NCI-H187 (cell line): ENCODE measurements around the gene GLYAT.

ENCODE experiments used
- DNase-seq, 2 experiments: peaks; one replicate each; lab custom pipeline; 2025; lab: John Stamatoyannopoulos, UW

The GLYAT gene, protein sequence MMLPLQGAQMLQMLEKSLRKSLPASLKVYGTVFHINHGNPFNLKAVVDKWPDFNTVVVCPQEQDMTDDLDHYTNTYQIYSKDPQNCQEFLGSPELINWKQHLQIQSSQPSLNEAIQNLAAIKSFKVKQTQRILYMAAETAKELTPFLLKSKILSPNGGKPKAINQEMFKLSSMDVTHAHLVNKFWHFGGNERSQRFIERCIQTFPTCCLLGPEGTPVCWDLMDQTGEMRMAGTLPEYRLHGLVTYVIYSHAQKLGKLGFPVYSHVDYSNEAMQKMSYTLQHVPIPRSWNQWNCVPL

DNA sequence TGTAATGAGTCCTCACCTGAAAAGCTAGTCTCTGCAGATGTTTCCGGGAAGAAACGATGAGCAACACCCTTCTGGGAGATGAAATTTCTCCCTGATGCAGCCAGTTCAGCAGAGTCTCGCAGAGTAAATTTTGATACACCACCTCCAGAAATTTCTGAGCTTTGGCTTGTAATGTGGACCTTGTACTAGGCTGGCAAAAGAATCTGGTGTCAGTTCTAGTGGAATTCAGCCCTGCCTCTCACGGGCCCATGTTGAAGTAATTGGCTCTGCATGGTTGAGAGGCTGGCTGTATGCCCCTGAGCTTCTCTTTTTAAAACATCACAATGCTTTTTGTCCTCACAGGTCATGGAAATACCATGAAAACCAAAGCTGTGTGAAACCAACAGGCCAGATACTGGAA, at the start of gene GLYAT:
Gene GLYAT (minus strand): TSS at position 125 of the 400 bp plus-strand sequence. CDS start 7,447 bp downstream, outside the sequence.
- no peak for DNase-seq

GRCh38 chr11:58781345-58781744, 49.6 kb upstream of the GLYAT start:
- no peak for DNase-seq

- no peak for DNase-seq
Measured at GRCh38 chr11:58780578-58780977, 48.8 kb upstream of the GLYAT start.

DNA sequence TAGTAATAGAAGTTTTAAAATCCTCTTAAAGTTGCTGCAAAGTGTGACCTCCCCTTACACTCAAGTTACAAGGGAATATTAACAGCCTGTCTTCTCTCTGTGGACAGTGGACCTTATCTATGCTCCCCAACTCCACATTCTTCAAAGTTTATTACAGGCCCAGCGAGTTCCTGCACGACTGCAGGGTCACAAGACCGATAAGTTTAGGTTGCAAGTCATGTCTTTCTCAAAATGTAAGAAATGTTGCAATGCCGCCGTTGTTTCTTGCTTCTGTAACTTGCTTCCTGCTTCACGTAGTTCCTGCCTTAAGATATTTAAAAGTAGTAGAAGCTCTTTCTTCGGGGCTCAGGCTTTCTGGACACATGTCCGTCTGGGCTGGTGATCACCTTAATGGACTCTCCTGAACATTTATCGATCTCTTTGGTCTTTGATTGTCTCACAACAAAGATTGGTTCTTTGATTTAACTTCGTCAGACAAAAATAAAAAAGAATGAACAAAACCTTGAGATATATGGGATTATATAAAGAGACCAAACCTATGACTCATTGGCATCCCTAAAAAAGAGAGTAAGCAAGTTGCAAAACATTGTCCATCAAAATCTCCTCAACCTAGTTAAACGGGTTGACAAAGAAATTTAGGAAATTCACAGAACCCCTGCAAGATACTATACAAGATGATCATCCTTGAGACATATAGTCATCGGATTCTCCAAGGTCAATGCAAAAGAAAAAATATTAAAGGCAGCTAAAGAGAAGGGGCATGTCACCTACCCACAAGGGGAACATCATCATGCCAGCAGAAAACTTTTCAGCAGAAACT, 45.4 kb upstream of the GLYAT start:
- no peak for DNase-seq

DNA sequence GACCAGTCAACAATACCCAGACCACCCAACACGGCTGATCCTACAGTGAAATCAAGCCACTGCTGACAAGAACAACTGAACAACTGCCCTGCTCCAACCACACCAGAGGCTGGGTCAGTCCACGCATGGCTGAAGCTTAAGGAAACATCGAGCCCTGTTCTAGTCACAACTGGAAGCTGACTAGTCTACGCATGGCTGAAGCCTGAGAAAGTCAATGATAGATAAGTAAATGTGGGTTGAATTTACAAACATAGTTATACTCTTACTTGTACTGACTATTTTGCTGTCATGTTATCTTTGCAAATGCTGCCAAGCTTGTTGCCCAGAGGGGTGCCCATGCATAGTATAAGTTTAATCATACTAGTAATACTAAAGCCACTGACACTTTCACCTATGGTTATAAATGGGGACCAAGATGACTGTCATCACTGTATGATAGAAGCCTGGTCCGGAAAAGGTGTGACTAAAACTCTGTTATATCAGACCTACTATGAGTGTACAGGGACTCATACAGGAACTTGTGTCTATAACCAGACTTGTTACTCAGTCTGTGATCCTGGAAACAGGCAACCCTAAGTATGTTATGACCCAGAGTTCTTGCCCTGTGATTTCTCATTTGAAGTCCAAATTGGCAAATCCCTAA, 43.4 kb upstream of the GLYAT start:
- DNase-seq, result no peak

DNA sequence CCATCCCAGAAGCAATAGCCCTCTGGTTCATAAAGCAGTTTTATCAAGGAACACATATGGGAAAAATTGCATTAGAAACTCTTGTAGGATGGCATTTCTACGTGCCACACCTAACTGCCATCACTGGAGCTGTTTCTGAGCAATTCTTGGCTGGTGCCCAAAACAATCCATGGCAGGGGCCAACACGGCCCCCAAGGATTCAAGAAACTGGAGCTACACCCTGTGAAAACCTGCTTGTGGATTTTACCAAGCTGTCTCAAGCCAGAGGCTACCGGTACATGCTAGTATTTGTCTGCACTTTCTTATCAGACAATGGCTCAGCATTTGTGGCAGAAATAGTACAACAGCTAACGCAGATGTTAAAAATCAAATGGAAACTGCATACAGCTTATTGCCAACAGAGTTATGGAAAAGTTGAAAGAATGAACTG, 42.4 kb upstream of the GLYAT start:
- no peak for DNase-seq

DNA sequence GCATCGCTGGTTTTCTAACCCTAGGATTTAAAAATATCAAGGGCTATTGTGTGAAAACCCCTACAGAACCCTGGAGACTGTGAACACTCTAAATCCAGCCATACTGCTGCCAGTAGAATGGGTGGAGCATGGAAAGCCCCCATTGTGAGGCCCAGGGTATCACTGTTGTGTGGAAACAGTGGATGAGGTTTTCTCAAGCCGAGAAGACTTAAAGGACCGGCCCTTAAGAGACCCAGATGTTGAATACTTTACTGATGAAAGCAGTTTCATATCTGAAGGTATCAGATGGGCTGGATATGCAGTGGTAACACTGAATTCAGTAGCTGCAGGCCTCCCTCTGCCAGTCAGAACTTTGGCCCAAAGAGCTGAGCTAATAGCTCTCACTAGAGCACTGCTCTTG, 41.6 kb upstream of the GLYAT start:
- no peak for DNase-seq

GRCh38 chr11:58772329-58773285, 40.9 kb upstream of the GLYAT start:
- no peak for DNase-seq

GRCh38 chr11:58771458-58771855, 39.7 kb upstream of the GLYAT start:
- no peak for DNase-seq

DNA sequence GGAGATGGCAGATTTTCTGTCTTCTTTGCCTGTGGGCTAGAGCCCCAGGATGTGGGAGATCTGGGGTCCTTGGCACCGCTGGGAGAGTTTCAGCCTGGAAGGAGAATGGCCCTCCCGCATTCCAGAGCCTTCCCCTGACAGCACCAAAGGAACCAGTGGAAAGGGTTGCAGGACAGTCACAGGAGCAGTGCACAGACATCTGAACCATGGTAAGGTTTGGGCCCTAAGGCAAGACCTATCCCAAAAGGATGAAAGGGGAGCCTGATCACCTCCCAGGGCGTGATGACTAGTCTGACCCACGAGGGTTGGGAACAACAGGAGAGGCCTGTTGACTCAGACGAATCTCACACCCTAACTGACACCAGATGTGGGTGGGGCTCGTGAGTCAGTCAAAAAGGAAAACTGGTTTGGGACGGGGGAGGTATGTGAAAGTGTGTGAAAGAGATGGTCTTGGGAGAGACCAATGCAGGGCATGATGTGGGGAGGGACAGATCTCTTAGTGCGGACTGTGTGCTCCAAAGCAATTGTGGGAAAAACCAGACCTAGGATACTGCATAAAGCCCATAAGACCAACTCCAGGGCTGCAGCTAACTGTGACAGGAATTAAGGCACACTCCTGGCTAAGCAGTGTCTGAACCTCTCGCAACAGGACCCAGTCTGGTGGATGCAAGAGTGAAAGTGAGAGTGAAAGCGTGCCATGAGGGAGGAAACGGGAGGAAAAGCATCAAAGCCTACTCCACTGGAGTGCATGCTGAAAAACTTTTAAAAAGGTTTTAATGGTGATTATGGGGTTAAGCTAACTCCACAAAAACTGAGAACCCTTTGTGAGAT, 39.1 kb upstream of the GLYAT start:
- DNase-seq, result no peak

DNA sequence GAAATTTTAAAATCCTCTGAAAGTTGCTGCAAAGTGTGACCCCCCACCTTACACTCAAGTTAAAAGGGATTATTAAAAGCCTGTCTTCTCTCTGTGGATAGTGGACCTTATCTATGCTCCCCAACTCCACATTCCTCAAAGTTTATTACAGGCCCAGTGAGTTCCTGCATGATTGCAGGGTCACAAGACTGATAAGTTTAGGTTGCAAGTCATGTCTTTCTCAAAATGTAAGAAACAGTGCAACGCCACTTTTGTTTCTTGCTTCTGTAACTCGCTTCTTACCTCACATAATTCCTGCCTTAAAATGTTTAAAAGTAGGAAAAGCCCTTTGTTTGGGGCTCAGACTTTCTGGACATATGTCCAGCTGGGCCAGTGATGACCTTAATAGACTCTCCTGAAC, 38.4 kb upstream of the GLYAT start:
- DNase-seq, result no peak

DNA sequence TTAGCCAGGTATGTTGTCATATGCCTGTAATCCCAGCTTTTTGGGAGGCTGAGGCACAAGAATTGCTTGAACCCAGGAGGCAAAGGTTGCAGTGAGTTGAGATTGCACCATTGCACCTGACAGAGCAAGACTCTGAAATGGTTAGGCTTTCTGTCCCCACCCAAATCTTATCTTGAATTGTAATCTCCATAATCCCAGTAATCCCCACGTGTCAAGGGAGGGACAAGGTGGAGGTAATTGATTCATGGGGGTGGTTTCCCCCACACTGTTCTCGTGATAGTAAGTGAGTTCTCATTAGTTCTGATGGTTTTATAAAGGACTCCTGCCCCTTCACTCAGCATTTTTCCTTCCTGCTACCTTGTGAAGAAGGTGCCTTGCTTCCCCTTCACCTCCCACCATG, 37.6 kb upstream of the GLYAT start:
- DNase-seq, result no peak

- DNase-seq, result no peak
Measured at GRCh38 chr11:58768137-58768536, 36.4 kb upstream of the GLYAT start.

GRCh38 chr11:58765078-58765477, 33.3 kb upstream of the GLYAT start:
- no peak for DNase-seq

GRCh38 chr11:58763120-58763490, 31.4 kb upstream of the GLYAT start:
- no peak for DNase-seq

- no peak for DNase-seq
Measured at GRCh38 chr11:58762284-58763119, 30.8 kb upstream of the GLYAT start.

- no peak for DNase-seq
Measured at GRCh38 chr11:58757439-58757838, 25.7 kb upstream of the GLYAT start.

DNA sequence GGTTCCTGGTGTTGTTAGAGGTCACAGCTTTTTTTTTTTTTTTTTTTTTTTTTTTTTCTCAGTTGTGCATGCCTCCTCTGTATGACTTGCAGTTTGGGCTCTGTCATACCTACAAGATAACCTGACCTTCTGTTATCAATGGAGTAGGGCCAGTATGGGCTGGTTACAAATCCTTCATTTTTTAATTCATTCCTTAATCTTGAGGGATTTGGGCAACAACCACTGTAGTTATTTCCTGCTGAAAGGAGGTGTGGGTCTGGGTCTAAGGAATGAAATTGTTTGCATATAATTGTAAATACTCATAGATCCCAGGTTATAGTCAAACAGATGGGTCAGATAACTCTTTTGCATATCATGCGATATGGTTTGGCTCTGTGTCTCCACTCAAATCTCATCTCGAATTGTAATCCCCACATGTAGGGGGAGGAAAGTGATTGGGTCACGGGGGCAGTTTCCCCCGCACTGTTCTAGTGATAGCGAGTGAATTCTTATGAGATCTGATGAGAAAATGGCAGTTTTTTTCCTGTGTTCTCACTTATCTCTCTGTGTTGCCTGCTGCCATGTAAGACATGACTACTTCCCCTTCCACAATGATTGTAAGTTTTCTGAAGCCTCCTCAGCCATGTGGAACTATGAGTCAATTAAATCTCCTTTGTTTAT, 14.1 kb upstream of the GLYAT start:
- no peak for DNase-seq

GRCh38 chr11:58744988-58745704, 13.4 kb upstream of the GLYAT start:
- no peak for DNase-seq
